Sigmoid colon (tissue), 7 donors: Measurements from ENCODE around the gene CACNG6. TPM values are rescaled to one million over a fixed set of nuclear protein-coding genes. Genes with fewer than 3 reads are reported as not detected.

Experiments
- DNase-seq: peaks from one replicate; pipeline ENCODE4 v3.0.0-alpha.2; 2019
- H3K27ac ChIP-seq, 4 donors: fragments of 200-600 bp; sonication (generic); one replicate each; pipeline ENCODE4 v1.5.1; 2016 to 2019; ENCODE audit warnings: mild to moderate bottlenecking in 1 of 4
- H3K27me3 ChIP-seq, 3 donors: fragments of 200-600 bp; sonication (generic); one replicate each; pipeline ENCODE4 v1.5.1; 2019; ENCODE audit warnings: mild to moderate bottlenecking in 1 of 3
- H3K36me3 ChIP-seq, 4 donors: fragments of 200-600 bp; sonication (generic); one replicate each; pipeline ENCODE4 v1.5.1; 2016 to 2019
- H3K4me1 ChIP-seq, 4 donors: fragments of 200-600 bp; sonication (generic); one replicate each; pipeline ENCODE4 v1.5.1; 2017 to 2019
- H3K4me3 ChIP-seq, 4 donors: fragments of 200-600 bp; sonication (generic); one replicate each; pipeline ENCODE4 v1.5.1; 2017 to 2019; ENCODE audit warnings: mild to moderate bottlenecking in 2 of 4, moderate library complexity in 1 of 4
- H3K9me3 ChIP-seq, 4 donors: fragments of 200-600 bp in 3 of 4; sonication (generic) in 3 of 4; one replicate each; pipeline versions ENCODE4 v1.5.1 to v1.6.1; 2013 to 2019
- CTCF ChIP-seq, 4 experiments: fragments of 450-650 bp in 3 of 4; fragments of 200-600 bp in 1 of 4; IDR thresholded peaks; one replicate each; pipeline ENCODE4 v1.5.1; 2016 to 2019; ENCODE audit warnings: antibody characterized with exemption in 4 of 4, mild to moderate bottlenecking in 3 of 4, moderate library complexity in 2 of 4
- EP300 ChIP-seq, 4 donors: sonication (generic); formaldehyde crosslinking; IDR thresholded peaks; one replicate each; pipeline ENCODE4 v1.6.1; 2017; ENCODE audit warnings: antibody characterized with exemption in 4 of 4
- POLR2A ChIP-seq, 2 donors: fragments of 450-650 bp; IDR thresholded peaks; one replicate each; pipeline ENCODE4 v1.6.1; 2016; ENCODE audit warnings: antibody characterized with exemption in 2 of 2, mild to moderate bottlenecking in 2 of 2, moderate library complexity in 2 of 2
- POLR2AphosphoS5 ChIP-seq, 4 donors: sonication (generic); formaldehyde crosslinking; IDR thresholded peaks; one replicate each; pipeline ENCODE4 v1.6.1; 2017; ENCODE audit warnings: antibody characterized with exemption in 4 of 4
- WGBS, 2 donors: extraction: QIAGEN DNeasy Blood & Tissue Kit; methylation state at CpG; one replicate each; pipeline ENCODE4 v1.1.7; 2013; 5-methylcytosine and 5-hydroxymethylcytosine counted together
- intact Hi-C: fragments of 100-400 bp; cut with DNase I; formaldehyde crosslinking; loops from one replicate; pipeline ENCODE4 v1.15.1; 2023
- polyA plus RNA-seq, 3 donors: library from polyadenylated mRNA; stranded (reverse); fragments of 200-250 nt; gene quantifications; one replicate each; pipeline ENCODE4 v1.2.3, GENCODE V29; 2013
- total RNA-seq, 4 donors: library from RNA; depleted of rRNA; stranded (reverse); fragments of >200 nt; gene quantifications; one replicate each; pipeline ENCODE4 v1.1.0, GENCODE V29; 2016
- donor health status: healthy with polysubstance abuse.
- donor health status: Bipolar disorder and iron deficiency.
- donor health status: healthy.

The CACNG6 gene
- total and polyA plus RNA-seq, 7 donors: not detected

- Histone ChIP-seq H3K9me3 (no peaks in the 10 kb centered on the region), H3K27ac (no peak overlapping the region), H3K36me3 (no peaks in the 10 kb centered on the region), H3K4me1 (no peaks in the 10 kb centered on the region), H3K4me3 (no peak overlapping the region), H3K27me3 (peaks cover 3 to 81% (median 38%) of the 10 kb centered on the region in 3 donors)
- DNase-seq: no peak
- TF ChIP-seq CTCF (IDR thresholded peaks at IDR 0.05): no peak
- 60 to 81% methylated on average over 5 of the region's 5 CpGs for WGBS, 2 donors
- intact Hi-C loops: no loop called here
These were observed 8.3 kb downstream of the CACNG6 start for GRCh38 chr19:53999694-54000093.

GRCh38 chr19:54001496-54001895 lies 10.1 kb downstream of the CACNG6 start:
- H3K27ac ChIP-seq: no peak overlapping the region
- TF ChIP-seq POLR2AphosphoS5 (IDR thresholded peaks at IDR 0.05): no peak
- TF ChIP-seq POLR2A (IDR thresholded peaks at IDR 0.05): no peak
- TF ChIP-seq EP300 (IDR thresholded peaks at IDR 0.05): no peak
- no peak for TF ChIP-seq CTCF (IDR thresholded peaks at IDR 0.05)

GRCh38 chr19:54002495-54003315 lies 11.3 kb downstream of the CACNG6 start:
- intact Hi-C loops: no loop called here
- Histone ChIP-seq H3K27ac (no peak overlapping the region), H3K27me3 (peaks cover 3 to 69% (median 34%) of the 10 kb centered on the region in 3 donors), H3K4me1 (no peaks in the 10 kb centered on the region), H3K36me3 (no peaks in the 10 kb centered on the region), H3K9me3 (no peaks in the 10 kb centered on the region), H3K4me3 (no peak overlapping the region)
- TF ChIP-seq POLR2AphosphoS5 (IDR thresholded peaks at IDR 0.05) (no peak), EP300 (IDR thresholded peaks at IDR 0.05) (no peak), CTCF (IDR thresholded peaks at IDR 0.05) (no peak), POLR2A (IDR thresholded peaks at IDR 0.05) (no peak)
- no peak for DNase-seq
- WGBS, 2 donors: 74 to 81% methylated on average over 10 of the region's 10 CpGs

More at GRCh38 chr19:54001496-54001895, 10.1 kb downstream of the CACNG6 start:
- no peaks in the 10 kb centered on the region for H3K9me3 ChIP-seq
- no peak overlapping the region for H3K4me3 ChIP-seq
- no peak for DNase-seq
- H3K4me1 ChIP-seq: no peaks in the 10 kb centered on the region
- 77 to 83% methylated on average over 2 of the region's 2 CpGs for WGBS, 2 donors
- intact Hi-C loops: no loop called here
- H3K27me3 ChIP-seq: peaks cover 3 to 69% (median 27%) of the 10 kb centered on the region in 3 donors
- H3K36me3 ChIP-seq: no peaks in the 10 kb centered on the region

- intact Hi-C loops: no loop called here
- no peak for TF ChIP-seq CTCF (IDR thresholded peaks at IDR 0.05)
- no peak for TF ChIP-seq EP300 (IDR thresholded peaks at IDR 0.05)
- TF ChIP-seq POLR2A (IDR thresholded peaks at IDR 0.05): no peak
- no peak for TF ChIP-seq POLR2AphosphoS5 (IDR thresholded peaks at IDR 0.05)
- Histone ChIP-seq H3K9me3 (no peaks in the 10 kb centered on the region), H3K36me3 (no peaks in the 10 kb centered on the region), H3K4me3 (no peak overlapping the region), H3K4me1 (no peaks in the 10 kb centered on the region), H3K27me3 (peaks cover 2 to 71% (median 40%) of the 10 kb centered on the region in 3 donors), H3K27ac (no peak overlapping the region)
- WGBS, 2 donors: 72 to 83% methylated on average over 8 of the region's 8 CpGs
- no peak for DNase-seq
These were observed 18.0 kb downstream of the CACNG6 start for GRCh38 chr19:54009440-54009839.
